HuH-7 (cell line): ENCODE measurements around the gene SHISA6.

Source experiments
- DNase-seq: peaks from one replicate; pipeline ENCODE4 v3.0.0; 2011; ENCODE audit warnings: low spot score

Gene SHISA6

DNA sequence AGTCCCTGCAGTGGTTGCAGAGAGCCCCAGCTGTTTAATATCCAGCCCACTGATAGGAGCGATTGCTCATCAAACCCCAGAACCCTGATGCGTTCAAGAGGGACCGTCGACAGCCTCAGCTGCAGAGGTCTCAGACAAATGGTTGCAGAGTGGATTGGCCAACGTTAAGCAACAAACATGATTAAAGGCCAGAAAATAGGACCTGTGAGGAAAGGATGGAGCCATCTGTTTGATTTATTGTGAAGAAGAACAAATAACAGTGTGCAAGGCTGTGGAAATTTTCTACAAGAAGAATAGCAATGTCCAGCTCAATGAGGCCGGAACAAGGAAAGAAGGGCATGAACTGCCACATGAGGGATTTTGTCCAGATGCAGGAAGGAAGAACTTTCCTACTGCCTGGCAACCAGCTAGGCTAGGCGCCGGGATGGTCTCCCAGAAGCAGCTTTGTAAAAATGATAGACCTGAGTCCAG is 218.9 kb downstream of the SHISA6 start:
- DNase-seq, result no peak

DNA sequence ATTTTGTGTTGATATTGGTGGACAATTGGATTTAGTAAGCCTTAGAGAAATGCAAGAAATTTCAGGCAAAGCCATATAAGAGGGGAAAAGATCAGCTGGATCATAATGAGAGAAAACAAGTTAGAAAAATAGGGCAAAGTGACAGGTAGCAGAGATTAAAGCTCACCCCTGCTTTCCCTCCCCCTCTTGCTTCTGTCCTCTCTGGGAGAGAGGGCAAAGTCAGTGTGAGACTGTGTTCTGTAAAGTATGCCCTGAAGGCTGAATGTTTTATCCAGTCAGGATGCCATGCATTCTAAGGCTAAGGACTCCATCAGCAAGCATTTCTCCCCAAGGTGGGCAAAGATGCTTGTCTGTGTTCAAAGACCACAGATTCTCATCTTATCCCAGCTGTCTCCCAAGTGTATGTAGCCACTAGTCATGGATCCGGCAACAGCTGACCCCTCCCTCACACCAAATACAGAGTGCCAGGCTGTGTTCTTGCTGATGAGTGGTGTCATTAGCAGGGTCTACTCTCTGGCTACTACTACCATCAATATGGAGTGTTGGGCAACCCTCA is 221.1 kb downstream of the SHISA6 start:
- DNase-seq, result no peak

DNA sequence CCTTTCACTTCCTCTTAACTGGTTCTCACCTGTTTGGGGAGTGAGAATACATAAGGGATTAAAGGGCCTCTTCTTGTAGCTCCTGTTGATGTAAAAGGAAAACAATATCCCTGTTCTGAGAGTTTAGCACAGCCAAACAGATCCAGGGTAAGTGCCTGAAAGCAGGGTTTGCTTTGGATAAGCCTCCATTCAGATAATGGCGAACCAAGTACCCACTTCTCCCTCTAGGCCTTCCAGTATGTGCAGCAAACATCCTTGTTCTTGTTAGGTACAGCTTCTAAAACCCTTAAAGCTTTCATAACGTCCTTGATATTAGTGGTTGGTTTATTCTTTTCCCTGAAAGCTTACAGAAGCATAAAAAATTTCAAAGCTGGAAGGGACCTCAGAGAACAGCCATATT is 226.6 kb downstream of the SHISA6 start:
- no peak for DNase-seq

DNA sequence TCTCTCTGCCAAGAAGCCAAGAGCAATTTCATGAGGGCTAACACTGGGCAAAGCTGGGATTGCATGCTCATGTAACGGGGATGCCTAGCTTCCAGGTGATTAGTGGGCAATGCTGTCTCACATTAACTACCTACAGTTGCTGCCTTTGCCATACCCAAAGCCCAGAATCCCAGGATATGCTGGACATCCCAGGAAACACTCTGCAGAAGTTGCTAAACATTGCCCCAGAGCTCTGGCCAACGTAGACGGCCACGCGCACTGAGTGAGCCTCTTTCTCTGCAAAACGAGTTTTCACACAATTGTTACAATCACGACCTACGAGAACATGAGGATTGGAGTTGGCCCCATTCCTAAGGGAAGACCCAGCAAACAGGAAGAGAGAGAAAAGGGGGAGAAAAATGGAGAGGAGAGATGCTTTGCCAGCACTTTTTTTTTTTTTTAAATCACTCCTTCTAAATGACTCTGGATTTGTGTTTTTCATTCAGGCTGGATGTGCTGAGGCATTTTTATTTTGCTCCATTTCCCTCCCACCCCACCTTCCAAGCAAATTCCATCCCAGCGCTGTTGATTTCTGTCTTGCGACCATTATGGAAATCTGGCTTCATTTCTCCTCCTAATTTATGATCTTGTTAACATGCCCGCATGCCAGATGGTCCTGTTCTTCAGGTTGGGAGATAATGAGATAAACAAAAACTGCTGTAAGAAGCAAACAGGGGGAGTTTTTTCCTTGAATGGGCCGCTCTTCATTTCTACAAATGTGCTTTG is 244.5 kb downstream of the SHISA6 start:
- no peak for DNase-seq

DNA sequence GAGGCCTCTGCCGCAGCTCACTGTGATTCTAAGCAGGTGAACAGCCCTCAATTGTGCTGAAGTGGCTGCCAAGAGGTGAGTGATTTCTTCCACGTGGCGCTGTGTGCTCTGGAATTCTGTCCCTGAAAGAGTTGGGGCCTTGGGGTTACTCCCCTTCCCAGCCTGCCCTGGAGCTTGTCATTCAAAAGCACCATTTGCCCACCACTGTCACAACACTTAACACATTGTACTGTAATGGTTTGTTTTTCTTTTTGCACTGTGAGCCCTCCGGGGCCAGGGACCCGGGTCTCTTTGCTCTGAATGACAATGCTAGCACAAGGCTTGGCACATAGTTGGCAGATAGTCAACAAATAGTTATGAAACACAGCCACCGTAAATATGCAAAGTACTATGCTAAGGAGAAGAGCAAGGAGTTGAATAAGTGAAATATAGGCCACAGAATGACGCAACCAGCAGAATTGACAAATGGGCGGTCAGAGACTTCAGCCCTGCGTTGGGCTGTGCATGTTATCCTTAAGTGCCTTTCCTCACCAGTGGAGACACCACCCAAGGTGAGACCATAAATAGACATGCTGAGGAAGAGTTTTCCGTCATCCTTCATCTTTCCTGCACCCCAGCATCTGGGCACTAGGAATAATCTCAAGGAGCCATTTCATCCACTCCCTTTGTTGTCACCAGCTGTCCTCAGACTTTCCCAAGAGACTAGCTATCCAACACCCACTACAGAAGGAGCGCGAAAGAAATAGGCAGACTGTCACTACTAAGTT is 245.3 kb downstream of the SHISA6 start:
- DNase-seq, result no peak

DNA sequence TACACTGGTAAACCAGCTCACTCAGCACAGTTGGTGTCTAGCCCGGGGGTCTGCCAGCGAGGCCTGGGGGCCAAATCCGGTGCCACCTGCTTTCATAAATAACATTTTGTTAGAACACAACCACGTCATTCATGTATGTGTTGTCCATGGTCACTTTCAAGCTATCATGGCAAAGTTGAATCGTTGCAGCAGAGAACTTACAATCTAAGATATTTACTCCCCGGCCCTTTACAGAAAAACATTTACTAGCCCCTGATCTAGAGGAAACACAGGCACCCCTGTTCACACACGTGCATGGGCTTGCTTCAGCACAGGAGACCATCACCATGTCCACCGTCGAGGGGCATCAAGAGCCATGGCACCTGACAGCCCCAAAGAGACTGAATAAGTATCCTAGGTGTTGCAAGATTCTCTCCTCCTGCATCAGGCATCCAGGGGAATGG is 245.9 kb downstream of the SHISA6 start:
- no peak for DNase-seq

DNA sequence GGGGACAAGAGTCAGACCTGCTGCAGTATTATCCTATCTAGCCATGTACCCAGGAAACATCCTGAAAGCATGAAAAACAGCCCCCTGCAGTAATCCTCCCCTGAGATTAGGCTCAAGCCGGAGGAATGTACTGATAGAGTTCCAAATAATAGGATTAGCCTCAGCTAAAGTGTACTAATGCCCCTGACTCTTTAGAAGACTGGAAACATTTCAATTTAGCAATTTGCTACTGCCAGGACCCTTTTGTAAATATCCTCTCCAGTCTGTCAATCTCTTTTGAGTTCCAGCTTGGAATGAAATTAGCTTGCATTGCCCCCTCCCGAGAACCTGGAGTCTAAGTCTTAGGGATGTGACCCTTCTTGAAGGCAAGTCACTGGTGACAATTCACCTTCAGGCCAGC is 246.5 kb downstream of the SHISA6 start:
- no peak for DNase-seq

DNA sequence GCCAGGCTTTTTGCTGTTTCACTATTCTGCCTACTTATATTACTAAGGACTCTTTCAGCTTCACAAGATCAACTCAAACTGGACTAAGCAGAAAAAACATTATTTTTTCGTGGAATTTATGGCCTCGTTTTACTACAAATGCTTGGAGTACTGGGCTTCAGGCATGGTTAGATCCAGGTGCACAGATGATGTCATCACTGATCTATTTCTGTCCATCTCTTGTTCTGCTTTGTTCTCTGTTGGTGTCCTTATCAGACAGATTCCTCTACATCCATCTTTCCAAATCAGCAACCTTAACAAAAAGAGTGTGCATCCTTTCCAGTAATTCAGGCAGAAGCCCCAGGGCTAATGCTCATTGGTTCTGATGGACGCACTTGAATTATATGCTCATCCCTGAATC is 247.4 kb downstream of the SHISA6 start:
- DNase-seq, result no peak

DNA sequence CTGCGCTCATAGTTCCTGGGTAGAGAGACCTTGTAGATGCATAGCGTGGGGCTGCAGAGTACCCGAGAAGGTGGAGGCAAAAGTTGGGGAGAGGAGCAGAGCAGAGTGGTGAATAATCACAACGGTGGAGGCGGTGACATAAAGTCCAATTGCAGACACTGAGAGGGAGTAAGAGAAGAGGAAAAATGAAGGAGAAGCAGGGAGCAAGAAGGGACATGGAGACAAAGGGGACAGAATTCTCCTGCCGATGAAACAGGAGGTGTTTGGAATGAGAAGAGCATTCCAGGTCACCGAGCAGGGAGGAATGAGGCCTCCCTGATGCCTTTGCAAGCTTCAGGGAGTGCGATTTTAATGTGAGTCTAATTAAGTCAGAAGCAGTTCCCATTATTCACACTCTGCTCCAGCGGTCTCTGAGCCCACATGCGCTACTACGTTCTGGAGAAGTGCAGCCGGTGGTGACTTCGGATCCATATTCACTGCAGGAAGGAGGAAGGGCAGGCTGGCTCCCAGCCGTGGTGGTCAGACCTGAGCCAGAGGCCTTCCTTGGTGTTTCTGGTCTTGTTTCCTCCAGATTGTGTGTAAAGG is 249.2 kb downstream of the SHISA6 start:
- DNase-seq, result no peak

DNA sequence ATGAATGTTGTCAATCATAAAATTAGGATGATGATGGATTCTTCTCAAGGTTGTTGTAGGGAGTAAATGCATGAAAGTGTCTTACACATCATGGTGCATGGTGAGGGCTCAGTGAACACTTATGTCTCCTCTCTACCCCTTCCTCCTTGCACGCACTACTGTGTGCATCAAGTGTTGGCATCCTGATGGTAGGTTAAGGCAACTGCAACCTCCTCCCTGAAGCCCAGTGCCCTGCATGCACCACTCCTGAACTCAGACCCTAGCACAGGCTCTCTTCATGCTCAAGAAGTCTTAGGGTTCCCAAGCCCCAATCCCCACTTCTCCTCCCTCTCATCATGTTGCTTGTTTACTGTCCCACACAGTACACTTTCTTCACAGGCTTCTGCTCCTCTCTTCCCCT is 251.5 kb downstream of the SHISA6 start:
- DNase-seq, result no peak

DNA sequence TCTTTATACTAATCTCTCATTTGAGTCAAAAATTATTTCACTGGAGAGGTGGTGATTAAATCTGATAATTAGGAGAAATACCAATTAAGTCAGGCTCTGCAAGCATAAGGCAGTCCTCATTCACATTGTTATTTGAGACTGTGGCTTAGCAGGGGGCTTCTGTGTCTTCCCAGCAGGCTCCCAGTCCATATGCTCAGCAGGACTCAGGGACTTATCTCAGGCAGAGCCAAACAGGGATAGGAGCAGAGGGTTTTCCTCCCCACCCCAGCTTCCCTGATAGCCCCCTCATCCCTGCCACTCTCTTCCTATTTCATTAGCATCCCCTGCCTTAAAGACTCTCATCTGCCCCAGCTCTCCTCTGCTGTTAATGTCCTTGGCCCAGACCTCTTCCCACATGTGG is 252.9 kb downstream of the SHISA6 start:
- no peak for DNase-seq

DNA sequence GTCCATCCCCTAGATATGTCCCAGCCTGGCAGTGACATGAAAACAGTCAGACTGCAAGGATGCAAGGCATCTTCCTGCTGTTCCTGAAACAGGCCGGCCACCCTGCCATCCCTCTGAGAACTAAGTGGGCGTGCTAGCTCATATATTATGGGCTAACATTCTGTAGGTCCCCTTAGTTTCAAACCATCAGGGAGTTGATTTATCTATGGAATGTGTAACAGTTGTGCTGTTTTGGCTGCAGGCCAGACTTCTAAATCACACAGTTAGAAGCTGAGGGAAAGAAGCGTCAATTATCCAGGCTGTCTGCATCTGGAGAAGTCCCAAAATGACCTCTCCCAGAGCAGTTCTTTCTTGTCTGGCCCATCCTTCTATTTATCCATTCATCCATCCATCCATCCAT is 254.6 kb downstream of the SHISA6 start:
- DNase-seq, result no peak

DNA sequence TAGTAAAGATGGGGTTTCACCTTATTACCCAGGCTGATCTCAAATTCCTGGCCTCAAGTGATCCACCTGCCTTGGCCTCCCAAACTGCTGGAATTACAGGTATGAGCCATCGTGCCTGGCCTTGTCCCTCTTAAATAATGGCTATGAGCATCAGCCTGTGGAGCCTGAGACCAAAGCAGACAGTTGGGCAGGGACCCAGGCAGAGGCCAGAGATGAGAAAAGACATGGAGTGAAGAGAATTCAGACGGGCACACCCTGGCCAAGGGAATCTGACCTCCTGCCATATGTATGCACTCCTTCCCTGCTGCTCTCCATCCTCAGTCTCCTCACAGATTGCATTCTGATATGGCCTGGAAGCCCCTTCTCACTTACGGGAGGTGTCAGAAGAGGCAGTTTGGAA is 258.9 kb downstream of the SHISA6 start:
- DNase-seq, result no peak

DNA sequence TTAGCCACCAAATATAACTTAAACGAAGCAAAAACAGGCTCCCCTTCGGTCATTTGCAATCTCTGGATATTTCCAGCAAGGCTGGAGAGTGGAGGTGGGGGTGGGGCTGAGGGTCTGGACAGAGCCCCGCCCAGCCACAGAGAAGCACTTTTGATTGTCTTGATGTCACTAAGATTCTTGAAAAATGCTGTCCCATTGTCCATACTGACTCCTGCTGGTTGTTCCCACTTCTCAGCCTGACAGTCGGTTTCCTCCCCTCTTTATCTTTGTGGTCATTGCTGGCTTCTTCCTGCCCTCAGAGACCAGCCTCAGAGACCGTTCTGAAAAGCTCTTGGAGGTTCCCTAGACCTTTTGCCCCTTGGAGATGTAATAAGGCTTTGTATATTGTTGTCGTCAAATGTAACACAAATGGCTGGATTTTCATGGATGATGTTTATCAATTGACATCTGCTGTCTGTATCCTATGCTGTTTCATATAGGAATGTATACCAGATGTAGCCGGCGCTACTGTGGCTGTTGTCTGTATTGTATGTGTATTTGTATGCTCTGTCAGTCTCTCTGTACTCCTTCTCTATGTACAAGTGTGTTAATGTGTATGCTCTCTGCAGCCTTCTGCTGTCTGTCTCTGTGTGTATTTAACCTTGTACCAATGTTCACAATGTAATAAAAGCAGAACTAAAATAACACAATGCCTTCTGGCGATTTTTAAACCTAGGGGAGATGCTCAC is 262.5 kb downstream of the SHISA6 start:
- DNase-seq, result no peak

DNA sequence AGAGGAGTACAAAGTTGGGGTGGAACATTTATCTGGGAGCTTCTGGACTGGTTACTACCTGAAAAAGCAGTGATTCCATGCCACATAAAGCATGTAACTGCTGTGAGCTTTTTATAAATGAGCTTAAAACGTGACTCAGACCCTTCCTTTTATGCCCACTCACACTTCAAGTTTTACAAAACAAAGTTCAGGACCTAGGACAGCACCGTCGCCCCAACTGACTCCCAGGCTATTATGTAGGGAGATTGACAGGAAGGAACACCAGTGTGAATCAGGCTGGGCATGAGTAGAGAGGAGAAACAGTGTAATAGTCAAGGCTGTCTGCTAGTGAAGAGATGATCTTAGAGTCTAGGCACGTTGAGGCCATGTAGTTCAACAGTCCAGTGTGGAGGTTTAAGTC is 265.6 kb downstream of the SHISA6 start:
- DNase-seq, result peak; percentile 6

DNA sequence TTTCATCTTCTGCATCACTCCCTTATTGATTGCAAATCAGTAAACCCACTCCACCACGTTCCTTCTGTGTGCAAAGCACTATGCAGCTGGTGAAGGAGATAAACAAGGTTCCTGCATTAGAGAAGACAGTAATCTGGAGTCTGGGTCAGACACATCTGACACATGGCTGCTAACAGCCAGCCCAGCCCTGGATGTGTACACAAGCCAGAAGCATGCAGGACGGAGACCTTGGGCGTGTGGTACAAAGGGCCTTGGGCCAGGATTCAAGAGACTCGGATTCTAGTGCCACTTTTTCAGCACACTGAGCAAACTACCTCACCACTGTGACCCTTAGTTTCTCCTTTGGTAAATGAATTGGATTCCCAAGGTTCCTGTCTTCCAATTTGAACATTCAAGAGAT is 270.7 kb downstream of the SHISA6 start:
- DNase-seq, result no peak

DNA sequence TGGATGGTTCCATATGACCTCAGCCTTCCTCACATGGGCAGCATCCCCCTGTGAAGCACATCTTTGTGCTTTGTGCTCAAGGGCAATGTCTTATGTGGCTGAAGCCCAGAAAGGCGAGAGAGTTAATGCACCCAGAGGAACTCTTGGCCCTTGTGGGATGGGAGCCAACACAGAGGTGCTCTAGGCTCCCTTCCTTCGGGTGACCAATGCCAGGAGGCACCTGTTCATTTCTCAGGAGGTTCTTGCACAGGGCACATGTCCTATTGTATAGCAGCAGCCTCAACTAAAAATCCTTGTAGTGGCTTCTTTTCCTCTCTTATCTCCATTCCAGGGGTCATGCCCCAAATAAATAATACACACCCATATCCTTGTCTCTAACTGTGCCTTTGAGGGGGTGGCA is 273.6 kb downstream of the SHISA6 start:
- DNase-seq, result no peak

DNA sequence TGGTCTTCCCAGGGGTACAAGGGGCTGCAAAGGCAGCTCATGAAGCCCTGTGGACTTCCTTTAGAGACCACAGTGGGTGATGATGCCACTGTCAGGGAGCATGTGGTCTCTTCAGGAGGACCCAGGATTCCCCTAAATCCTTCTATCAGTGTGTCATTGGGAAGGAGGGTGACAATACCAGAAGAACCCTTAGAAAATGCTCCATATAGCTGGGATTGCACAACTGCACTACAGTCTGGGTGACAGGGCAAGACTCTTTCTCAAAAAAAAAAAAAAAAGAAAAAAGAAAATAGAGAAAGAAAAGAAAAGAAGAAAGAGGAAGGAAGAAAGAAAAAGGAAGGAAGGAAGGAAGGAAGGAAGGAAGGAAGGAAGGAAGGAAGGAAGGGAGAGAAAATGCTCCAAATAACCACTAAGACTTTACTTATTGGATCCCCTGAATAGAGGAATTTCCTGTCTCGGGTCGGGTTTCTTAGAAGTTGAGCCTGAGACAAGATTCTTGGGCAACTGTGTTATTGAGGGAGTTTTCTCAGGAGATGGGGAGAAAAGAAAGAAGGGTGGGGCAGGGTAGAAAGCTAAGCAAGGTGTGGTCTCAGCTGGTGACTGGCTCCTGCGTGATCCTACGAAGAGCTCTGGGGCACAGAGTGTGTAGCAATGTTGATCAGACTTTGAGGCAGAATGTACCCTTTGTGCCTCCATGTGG is 274.1 kb downstream of the SHISA6 start:
- no peak for DNase-seq

DNA sequence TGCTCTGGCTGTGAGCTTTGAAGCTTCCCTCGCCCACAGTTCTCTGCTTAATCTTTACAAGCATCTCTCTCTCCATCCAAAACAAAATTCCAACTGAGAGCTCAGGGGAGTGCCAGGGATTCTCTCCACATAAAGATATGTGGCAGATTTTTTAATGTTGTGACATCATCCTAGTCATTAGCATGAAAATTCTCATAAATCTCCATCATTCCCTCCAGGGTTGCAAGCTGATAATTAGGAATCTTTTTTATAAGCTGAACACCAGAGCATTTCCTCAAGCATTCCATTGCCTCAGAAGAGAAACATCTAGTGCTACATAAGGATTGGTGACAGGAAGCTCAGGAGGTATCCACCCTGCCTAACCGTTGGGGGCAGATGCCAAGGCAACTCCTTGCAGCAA is 274.9 kb downstream of the SHISA6 start:
- DNase-seq, result no peak

DNA sequence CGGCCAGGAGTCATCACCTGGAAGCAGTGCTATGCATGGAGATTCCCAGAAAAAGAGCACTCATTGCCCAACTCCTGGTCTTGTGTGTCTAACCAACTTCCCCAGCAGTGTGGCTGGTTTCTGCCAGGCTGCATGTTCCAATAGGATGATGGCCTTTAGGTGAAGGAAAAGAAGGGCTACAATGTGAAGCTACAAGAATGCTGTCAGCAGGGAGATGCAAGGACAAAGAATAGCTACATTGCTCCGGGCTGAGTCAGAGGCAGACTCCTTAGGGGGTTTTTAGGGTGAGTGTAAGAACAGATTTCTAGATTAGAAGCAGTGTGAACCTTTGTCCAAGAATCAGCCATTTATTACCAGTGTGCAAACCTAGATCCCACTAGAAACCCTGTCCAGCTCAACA is 294.2 kb downstream of the SHISA6 start:
- DNase-seq, result no peak

DNA sequence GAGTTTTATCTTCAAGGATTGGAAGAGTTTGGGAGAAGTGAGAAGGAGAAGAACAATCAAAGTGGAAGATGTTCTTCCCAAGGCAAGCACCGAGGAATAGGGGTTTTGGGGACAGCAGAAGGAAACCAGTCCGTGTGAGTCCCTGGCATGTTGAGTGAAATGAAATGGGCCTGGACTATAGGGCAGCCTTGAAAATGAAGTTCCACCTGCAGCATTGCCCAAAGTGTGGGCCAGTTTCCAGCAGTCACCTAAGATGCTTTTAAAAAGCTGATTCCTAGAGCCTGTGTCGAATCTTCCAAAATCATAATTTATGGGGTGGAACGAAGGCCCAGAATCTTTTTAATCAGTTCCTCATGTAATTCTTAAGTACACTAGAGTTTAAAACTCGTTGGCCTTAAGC is 297.4 kb downstream of the SHISA6 start:
- no peak for DNase-seq

DNA sequence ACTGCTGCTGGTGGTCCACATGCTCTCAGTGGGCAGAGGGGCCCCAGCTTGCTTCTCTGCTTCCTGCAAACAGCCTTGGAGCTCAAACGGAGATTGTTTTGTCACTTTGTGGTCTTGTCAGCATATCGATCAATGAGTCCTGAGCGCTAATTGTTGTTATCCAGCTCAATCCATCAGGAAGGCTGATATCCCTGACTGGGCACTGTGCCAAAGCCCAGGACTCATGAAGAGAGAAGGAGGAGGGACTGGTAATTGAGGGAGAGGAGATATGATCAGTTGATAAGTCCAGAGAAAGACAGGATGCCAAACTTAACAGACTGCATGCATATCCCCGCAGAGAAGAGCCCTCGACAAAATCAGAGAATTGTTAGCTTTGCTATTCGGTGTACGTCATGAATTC is 298.6 kb downstream of the SHISA6 start:
- no peak for DNase-seq
